A549 (cell line): ENCODE results near the gene KIF7.

Experiments used
- CTCF ChIP-seq: fragments of >200 bp; sonication (Bioruptor Twin); formaldehyde crosslinking; IDR thresholded peaks from 3 replicates; pipeline ENCODE4 v1.5.1; 2016
- EHMT2 ChIP-seq: fragments of 200-600 bp; sonication (generic); IDR thresholded peaks from 2 replicates; pipeline ENCODE4 v1.6.1; 2016; ENCODE audit warnings: antibody characterized with exemption, low read depth, mild to moderate bottlenecking, moderate library complexity
- EP300 ChIP-seq, 2 experiments: fragments of >200 bp; sonication (Bioruptor Twin); formaldehyde crosslinking; IDR thresholded peaks; 2 replicates in 1 of 2; 3 replicates in 1 of 2; pipeline ENCODE4 v1.6.1; 2016 to 2017
- JUNB ChIP-seq: fragments of >200 bp; sonication (Bioruptor Twin); formaldehyde crosslinking; IDR thresholded peaks from 2 replicates; pipeline ENCODE4 v1.6.1; 2016

GRCh38 chr15:89649013-89649625 lies 6.1 kb downstream of the KIF7 start:
- TF ChIP-seq JUNB = no peak
- no peak for TF ChIP-seq EP300 (IDR thresholded peaks at IDR 0.05)
- no peak for TF ChIP-seq EHMT2
- no peak for TF ChIP-seq CTCF
